Trophoblast cell (in vitro differentiated cells and primary cell): Measurements from ENCODE around the gene CAPN8.

Source experiments
- DNase-seq, 2 donors: peaks; one replicate each; pipeline ENCODE4 v3.0.0-alpha.2; 2016
- H2AFZ ChIP-seq: 2 replicates; pipeline ENCODE4 v1.6.1; 2013; ENCODE audit warnings: low read length, moderate library complexity, mild to moderate bottlenecking; ENCODE audit not compliant: insufficient read depth, poor library complexity
- H2AK5ac ChIP-seq: 2 replicates; pipeline ENCODE4 v1.6.1; 2013; ENCODE audit warnings: mild to moderate bottlenecking, low read length
- H2BK120ac ChIP-seq: 2 replicates; pipeline ENCODE4 v1.6.1; 2013; ENCODE audit warnings: low read length, mild to moderate bottlenecking, moderate library complexity; ENCODE audit not compliant: insufficient read depth, poor library complexity
- H2BK12ac ChIP-seq: 2 replicates; pipeline ENCODE4 v1.6.1; 2013; ENCODE audit warnings: mild to moderate bottlenecking, low read length, moderate library complexity
- H2BK5ac ChIP-seq: 2 replicates; pipeline ENCODE4 v1.6.1; 2013; ENCODE audit warnings: low read length, low read depth, moderate library complexity, mild to moderate bottlenecking; ENCODE audit not compliant: poor library complexity
- H3K14ac ChIP-seq: 2 replicates; pipeline ENCODE4 v1.6.1; 2013; ENCODE audit warnings: mild to moderate bottlenecking, low read length
- H3K18ac ChIP-seq: 2 replicates; pipeline ENCODE4 v1.6.1; 2013; ENCODE audit warnings: mild to moderate bottlenecking, low read length
- H3K23ac ChIP-seq: 2 replicates; pipeline ENCODE4 v1.6.1; 2013; ENCODE audit warnings: low read length
- H3K27ac ChIP-seq: 2 replicates; pipeline ENCODE4 v1.5.1; 2013; ENCODE audit warnings: low read depth, mild to moderate bottlenecking, inconsistent platforms, low read length, moderate library complexity
- H3K27me3 ChIP-seq: 2 replicates; pipeline ENCODE4 v1.6.1; 2013; ENCODE audit warnings: inconsistent platforms, mild to moderate bottlenecking, low read length, moderate library complexity; ENCODE audit not compliant: insufficient read depth
- H3K36me3 ChIP-seq, 2 experiments: 1 replicate in 1 of 2; 2 replicates in 1 of 2; pipeline ENCODE4 v1.6.1; 2013; ENCODE audit warnings: low read length in 2 of 2, mild to moderate bottlenecking in 2 of 2, moderate library complexity in 1 of 2; ENCODE audit not compliant: insufficient read depth in 2 of 2, control insufficient read depth in 1 of 2
- H3K4ac ChIP-seq: 2 replicates; pipeline ENCODE4 v1.6.1; 2013; ENCODE audit warnings: low read depth, mild to moderate bottlenecking, low read length, moderate library complexity
- H3K4me1 ChIP-seq, 2 experiments: 1 replicate in 1 of 2; 2 replicates in 1 of 2; pipeline ENCODE4 v1.6.1; 2013; ENCODE audit warnings: low read length in 2 of 2, mild to moderate bottlenecking in 2 of 2, moderate library complexity in 1 of 2; ENCODE audit not compliant: insufficient read depth in 2 of 2, control insufficient read depth in 1 of 2
- H3K4me2 ChIP-seq: 2 replicates; pipeline ENCODE4 v1.6.1; 2013; ENCODE audit warnings: inconsistent platforms, mild to moderate bottlenecking, low read length, moderate library complexity
- H3K4me3 ChIP-seq: 2 replicates; pipeline ENCODE4 v1.5.1; 2013; ENCODE audit warnings: mild to moderate bottlenecking, low read depth, low read length, inconsistent platforms
- H3K79me1 ChIP-seq: one replicate; pipeline ENCODE4 v1.6.1; 2013; ENCODE audit warnings: low read length
- H3K79me2 ChIP-seq: 2 replicates; pipeline ENCODE4 v1.6.1; 2013; ENCODE audit warnings: low read length, mild to moderate bottlenecking; ENCODE audit not compliant: control insufficient read depth, insufficient read depth, poor library complexity
- H3K9ac ChIP-seq: 2 replicates; pipeline ENCODE4 v1.6.1; 2013; ENCODE audit warnings: mild to moderate bottlenecking, low read length
- H3K9me3 ChIP-seq: 2 replicates; pipeline ENCODE4 v1.6.1; 2013; ENCODE audit warnings: low read depth, mild to moderate bottlenecking, control low read depth, inconsistent platforms, low read length; ENCODE audit not compliant: insufficient read depth
- H4K12ac ChIP-seq: 2 replicates; pipeline ENCODE4 v1.6.1; 2013; ENCODE audit warnings: low read depth, mild to moderate bottlenecking, low read length, moderate library complexity
- H4K8ac ChIP-seq: 2 replicates; pipeline ENCODE4 v1.6.1; 2013; ENCODE audit warnings: low read depth, mild to moderate bottlenecking, low read length, moderate library complexity
- H4K91ac ChIP-seq: one replicate; pipeline ENCODE4 v1.6.1; 2013; ENCODE audit warnings: low read depth, mild to moderate bottlenecking, low read length, moderate library complexity
- WGBS: extraction: QIAGEN DNeasy Blood & Tissue Kit; methylation state at CpG from one replicate; pipeline ENCODE4 v1.1.7; 2013; ENCODE audit warnings: missing lambda C conversion rate; ENCODE audit not compliant: insufficient read length, insufficient coverage; ENCODE audit errors: extremely low coverage; 5-methylcytosine and 5-hydroxymethylcytosine counted together

CAPN8 gene

GRCh38 chr1:223628233-223629125 lies 37.0 kb downstream of the CAPN8 start:
- no CpG with 5 or more reads among the region's 13 CpGs for WGBS
- Histone ChIP-seq H3K9me3 (no peaks in the 10 kb centered on the region), H3K36me3 (no peaks in the 10 kb centered on the region), H3K4me1 (no peaks in the 10 kb centered on the region), H2BK12ac (no peak overlapping the region), H2AK5ac (no peak overlapping the region), H3K14ac (no peak overlapping the region), H3K4me2 (no peak overlapping the region), H3K27me3 (no peaks in the 10 kb centered on the region), H3K23ac (no peak overlapping the region), H3K4me3 (no peak overlapping the region), H2AFZ (no peak overlapping the region), H4K8ac (no peak overlapping the region), H2BK120ac (no peak overlapping the region), H3K9ac (no peak overlapping the region), H3K27ac (no peak overlapping the region), H3K4ac (no peak overlapping the region), H4K91ac (no peak overlapping the region), H3K18ac (no peak overlapping the region), H2BK5ac (no peak overlapping the region), H3K79me2 (no peaks in the 10 kb centered on the region), H4K12ac (no peak overlapping the region), H3K79me1 (no peaks in the 10 kb centered on the region)
- peak; percentile 27 to 50 for DNase-seq

DNA sequence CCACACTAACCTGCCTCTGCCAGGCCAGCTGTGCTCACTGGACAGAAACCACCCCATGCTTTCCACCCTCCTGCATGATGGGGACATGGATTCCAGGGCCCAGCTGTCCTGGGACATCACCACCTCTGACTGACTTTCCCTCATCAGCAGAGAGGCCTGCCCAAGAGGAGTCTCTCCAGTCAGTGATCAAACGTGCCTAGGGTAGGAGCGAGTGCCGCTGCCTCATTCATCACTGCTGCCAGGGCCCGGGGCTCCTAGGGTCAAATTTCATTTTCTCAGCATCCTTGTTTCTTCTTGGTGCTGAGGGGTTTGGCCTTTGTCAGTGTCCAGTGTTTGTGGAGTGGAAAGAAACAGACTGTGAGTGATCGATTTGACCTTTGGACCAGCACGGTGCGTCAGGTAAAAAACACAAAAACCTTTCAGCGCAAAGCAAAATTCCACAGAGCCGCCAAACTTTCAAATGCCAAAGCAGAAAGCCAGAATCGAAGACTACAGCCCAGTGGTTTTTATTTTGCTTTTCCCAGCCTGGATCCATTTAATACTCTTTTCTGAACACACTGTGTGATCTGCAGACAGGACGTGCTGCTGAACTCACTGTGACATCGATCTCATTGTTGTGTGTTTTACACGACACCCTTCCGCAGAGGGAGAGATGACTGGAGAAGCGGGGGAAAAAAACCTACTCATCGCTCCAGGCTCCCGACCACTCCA lies 43.2 kb downstream of the CAPN8 start:
- Histone ChIP-seq H4K8ac (no peak overlapping the region), H3K27ac (no peak overlapping the region), H3K18ac (no peak overlapping the region), H3K23ac (no peak overlapping the region), H3K4me3 (no peak overlapping the region), H3K79me1 (no peaks in the 10 kb centered on the region), H4K91ac (no peak overlapping the region), H3K27me3 (no peaks in the 10 kb centered on the region), H3K9ac (no peak overlapping the region), H2BK120ac (no peak overlapping the region), H3K36me3 (no peaks in the 10 kb centered on the region), H2BK5ac (no peak overlapping the region), H2BK12ac (no peak overlapping the region), H2AFZ (no peak overlapping the region), H3K4me1 (no peaks in the 10 kb centered on the region), H3K4ac (no peak overlapping the region), H2AK5ac (no peak overlapping the region), H3K4me2 (no peak overlapping the region), H3K14ac (no peak overlapping the region), H4K12ac (no peak overlapping the region), H3K9me3 (peaks cover 3% of the 10 kb centered on the region), H3K79me2 (no peaks in the 10 kb centered on the region)
- DNase-seq: no peak
- no CpG with 5 or more reads among the region's 17 CpGs for WGBS

- Histone ChIP-seq H2BK12ac (no peak overlapping the region), H3K36me3 (no peaks in the 10 kb centered on the region), H3K18ac (no peak overlapping the region), H4K8ac (no peak overlapping the region), H2BK5ac (no peak overlapping the region), H3K14ac (no peak overlapping the region), H3K79me2 (no peaks in the 10 kb centered on the region), H3K23ac (no peak overlapping the region), H3K27me3 (no peaks in the 10 kb centered on the region), H3K4me3 (no peak overlapping the region), H3K27ac (no peak overlapping the region), H2BK120ac (no peak overlapping the region), H2AFZ (no peak overlapping the region), H3K9ac (no peak overlapping the region), H3K4ac (no peak overlapping the region), H3K4me1 (no peaks in the 10 kb centered on the region), H3K9me3 (peaks cover 3% of the 10 kb centered on the region), H3K79me1 (no peaks in the 10 kb centered on the region), H4K91ac (no peak overlapping the region), H4K12ac (no peak overlapping the region), H2AK5ac (no peak overlapping the region), H3K4me2 (no peak overlapping the region)
- no CpG with 5 or more reads among the region's 10 CpGs for WGBS
- DNase-seq: peak in 1 of 2 donors; percentile 28
Measured at GRCh38 chr1:223621312-223621734, 44.2 kb downstream of the CAPN8 start.

- Histone ChIP-seq H4K91ac (no peak overlapping the region), H2AK5ac (no peak overlapping the region), H3K23ac (no peak overlapping the region), H3K4me3 (no peak overlapping the region), H3K79me2 (no peaks in the 10 kb centered on the region), H4K8ac (no peak overlapping the region), H3K9ac (no peak overlapping the region), H3K36me3 (no peaks in the 10 kb centered on the region), H3K14ac (no peak overlapping the region), H2BK120ac (no peak overlapping the region), H3K27me3 (no peaks in the 10 kb centered on the region), H2BK12ac (no peak overlapping the region), H3K4ac (no peak overlapping the region), H3K79me1 (no peaks in the 10 kb centered on the region), H3K9me3 (peaks cover 3% of the 10 kb centered on the region), H2BK5ac (no peak overlapping the region), H3K4me2 (no peak overlapping the region), H3K4me1 (no peaks in the 10 kb centered on the region), H4K12ac (no peak overlapping the region), H3K27ac (no peak overlapping the region), H2AFZ (no peak overlapping the region), H3K18ac (no peak overlapping the region)
- WGBS: no CpG with 5 or more reads among the region's 9 CpGs
- peak in 1 of 2 donors; percentile 16 for DNase-seq
Measured at GRCh38 chr1:223620297-223620897, 45.1 kb downstream of the CAPN8 start.
